HepG2 (cell line): Measurements from ENCODE around the gene GPR137. TPM values are rescaled to one million over a fixed set of nuclear protein-coding genes. Genes with fewer than 3 reads are reported as not detected.

Experiments
- ESRRA ChIP-seq: sonication (generic); formaldehyde crosslinking; IDR thresholded peaks from 2 replicates; pipeline ENCODE4 v1.5.1; 2020; ENCODE audit warnings: mild to moderate bottlenecking, low read depth, missing genetic modification reagents
- NFYC ChIP-seq: IDR thresholded peaks from 2 replicates; pipeline ENCODE4 v1.6.1; 2016; ENCODE audit warnings: missing genetic modification reagents, missing compliant biosample characterization
- NONO ChIP-seq, 2 experiments: fragments of 450-650 bp in 1 of 2; sonication (generic) in 1 of 2; formaldehyde crosslinking in 1 of 2; IDR thresholded peaks in 1 of 2; conservative IDR thresholded peaks in 1 of 2; 2 replicates each; pipeline versions ENCODE4 v1.6.1 to v1.8.0; 2017 to 2022; ENCODE audit warnings: mild to moderate bottlenecking in 1 of 2, missing genetic modification reagents in 1 of 2, moderate library complexity in 1 of 2
- POLR2AphosphoS5 ChIP-seq: IDR thresholded peaks from 2 replicates; pipeline ENCODE4 v1.6.1; 2012; ENCODE audit warnings: low read depth, low read length
- SETDB1 ChIP-seq: sonication (generic); formaldehyde crosslinking; IDR thresholded peaks from 2 replicates; pipeline ENCODE4 v1.5.1; 2020; ENCODE audit warnings: missing genetic modification reagents, mild to moderate bottlenecking, borderline replicate concordance
- SP1 ChIP-seq, 2 experiments: fragments of 450-650 bp in 1 of 2; sonication (generic) in 1 of 2; formaldehyde crosslinking in 1 of 2; IDR thresholded peaks; 2 replicates each; pipeline versions ENCODE4 v1.4.0 to v1.6.1; 2016 to 2020; ENCODE audit warnings: missing genetic modification reagents in 1 of 2
- SRF ChIP-seq: IDR thresholded peaks from 2 replicates; pipeline ENCODE4 v1.6.1; 2011; ENCODE audit warnings: mild to moderate bottlenecking, low read depth, low read length, moderate library complexity
- SRSF1 ChIP-seq: fragments of 200-400 bp; formaldehyde crosslinking; optimal IDR thresholded peaks from 2 replicates; pipeline ENCODE3; 2017; ENCODE audit warnings: mild to moderate bottlenecking, low read depth, low read length, moderate library complexity
- U2AF1 ChIP-seq: fragments of 200-400 bp; formaldehyde crosslinking; optimal IDR thresholded peaks from 2 replicates; pipeline ENCODE3; 2017; ENCODE audit warnings: mild to moderate bottlenecking, low read depth, low read length
- ZNF496 ChIP-seq: sonication (generic); formaldehyde crosslinking; IDR thresholded peaks from 2 replicates; pipeline ENCODE4 v1.8.1; 2023; ENCODE audit warnings: mild to moderate bottlenecking, moderate library complexity, missing genetic modification reagents; ENCODE audit not compliant: insufficient replicate concordance
- ZNF773 ChIP-seq: sonication (generic); formaldehyde crosslinking; IDR thresholded peaks from 2 replicates; pipeline ENCODE4 v1.4.0; 2020; ENCODE audit warnings: missing genetic modification reagents, borderline replicate concordance
- ZNF788 ChIP-seq: sonication (generic); formaldehyde crosslinking; IDR thresholded peaks from 2 replicates; pipeline ENCODE4 v1.5.0; 2020; ENCODE audit warnings: mild to moderate bottlenecking, missing genetic modification reagents, borderline replicate concordance
- ZNF839 ChIP-seq: sonication (generic); formaldehyde crosslinking; IDR thresholded peaks from 2 replicates; pipeline ENCODE4 v1.4.0; 2020; ENCODE audit warnings: missing genetic modification reagents, mild to moderate bottlenecking, borderline replicate concordance
- polyA plus RNA-seq, 8 experiments: library from polyadenylated mRNA; depleted of rRNA in 3 of 8; stranded (reverse) in 7 of 8; unstranded in 1 of 8; fragments of >200 nt; fragmentation: Illumina TruSeq in 4 of 8; extraction: Trizol in 4 of 8; gene quantifications; 2 replicates each; pipeline versions ENCODE4 v1.2.1 to v1.2.3, GENCODE V29; 2011 to 2016; ENCODE audit warnings: low read depth in 4 of 8, missing spikeins in 1 of 8, mixed read lengths in 1 of 8; ENCODE audit not compliant: insufficient read depth in 1 of 8
- total RNA-seq, 5 experiments: library from RNA; depleted of rRNA; stranded (reverse); fragments of >200 nt; fragmentation: Illumina TruSeq; extraction: Trizol; gene quantifications; 2 replicates each; pipeline ENCODE4 v1.2.3, GENCODE V29; 2016; ENCODE audit warnings: low read depth in 1 of 5
- TF ChIP-seq, protein P1 (sequence below): IDR thresholded peaks from 2 replicates; pipeline ENCODE4 v1.6.1; 2016; ENCODE audit warnings: control low read depth
- TF ChIP-seq, protein P2 (sequence below): sonication (generic); formaldehyde crosslinking; IDR thresholded peaks from 2 replicates; pipeline ENCODE4 v1.4.0; 2020; ENCODE audit warnings: missing genetic modification reagents, borderline replicate concordance
- TF ChIP-seq, protein P3 (sequence below): sonication (generic); formaldehyde crosslinking; IDR thresholded peaks from 2 replicates; pipeline ENCODE4 v1.5.1; 2020; ENCODE audit warnings: missing genetic modification reagents, mild to moderate bottlenecking, borderline replicate concordance
- TF ChIP-seq, protein P4 (sequence below): sonication (generic); formaldehyde crosslinking; IDR thresholded peaks from 2 replicates; pipeline ENCODE4 v1.4.0; 2020; ENCODE audit warnings: mild to moderate bottlenecking, low read depth, missing genetic modification reagents
- TF ChIP-seq, protein P5 (sequence below): IDR thresholded peaks from 2 replicates; pipeline ENCODE4 v1.6.1; 2016; ENCODE audit warnings: missing compliant biosample characterization, missing genetic modification reagents, borderline replicate concordance

Gene GPR137
- total and polyA plus RNA-seq, 2 of the 13 experiments (the other 11 are each of a cell fraction or from before 2014, with no cell fraction given) = 8.5 to 13.2 TPM

DNA sequence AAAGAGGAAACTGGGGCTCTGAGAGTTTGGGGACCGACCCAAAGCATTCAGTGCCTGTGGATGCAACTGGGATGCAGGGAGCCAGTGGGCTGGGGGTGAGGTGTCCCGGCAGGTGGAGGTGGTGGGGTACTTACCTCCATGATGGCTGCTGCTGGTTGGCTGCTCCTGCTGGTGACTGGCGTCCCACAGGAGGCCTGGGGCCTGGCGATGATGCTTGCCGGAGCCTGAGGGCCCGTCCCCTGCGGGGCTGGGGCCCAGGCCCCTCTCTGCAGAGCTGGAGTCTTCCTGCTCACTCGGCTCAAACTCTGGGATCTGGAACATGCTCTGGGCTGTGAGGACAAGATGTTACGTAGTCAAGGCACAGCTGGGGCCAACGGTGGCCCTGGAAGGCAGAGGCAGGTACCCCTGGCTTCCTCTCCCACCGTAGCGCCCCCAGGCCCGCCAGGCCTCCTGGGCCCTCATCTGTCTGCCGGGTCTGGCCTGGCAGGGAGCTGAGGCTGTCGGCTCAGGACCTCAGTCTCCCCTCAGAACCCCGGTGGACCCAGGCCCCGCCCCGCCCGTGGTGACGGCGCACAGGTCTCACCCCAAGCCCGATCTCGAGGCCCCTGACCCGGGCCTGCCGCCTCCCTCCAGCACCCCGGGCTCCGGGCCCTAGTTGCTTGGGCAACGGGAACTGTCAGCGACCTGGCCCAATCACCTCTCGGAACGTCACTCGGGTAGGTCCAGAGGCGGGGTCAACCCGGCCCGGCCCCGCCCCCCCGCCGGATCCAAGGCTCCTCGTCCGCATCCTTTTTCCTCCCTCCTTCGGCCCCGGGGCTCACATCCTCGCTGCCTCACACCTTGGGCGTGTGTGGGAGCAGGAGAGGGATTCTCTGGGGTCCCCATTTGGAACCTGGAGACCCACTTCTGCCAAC is 1.3 kb upstream of the GPR137 start, which contains the start of gene BAD (continued):
- TF ChIP-seq, protein P1, sequence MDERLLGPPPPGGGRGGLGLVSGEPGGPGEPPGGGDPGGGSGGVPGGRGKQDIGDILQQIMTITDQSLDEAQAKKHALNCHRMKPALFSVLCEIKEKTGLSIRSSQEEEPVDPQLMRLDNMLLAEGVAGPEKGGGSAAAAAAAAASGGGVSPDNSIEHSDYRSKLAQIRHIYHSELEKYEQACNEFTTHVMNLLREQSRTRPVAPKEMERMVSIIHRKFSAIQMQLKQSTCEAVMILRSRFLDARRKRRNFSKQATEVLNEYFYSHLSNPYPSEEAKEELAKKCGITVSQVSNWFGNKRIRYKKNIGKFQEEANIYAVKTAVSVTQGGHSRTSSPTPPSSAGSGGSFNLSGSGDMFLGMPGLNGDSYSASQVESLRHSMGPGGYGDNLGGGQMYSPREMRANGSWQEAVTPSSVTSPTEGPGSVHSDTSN (CRISPR knock-in tag) = peak; percentile 85
- 0 out of 2 replicates have a peak, but pooled peaks have one; percentile 10 for TF ChIP-seq ESRRA (CRISPR knock-in tag)
- 0 out of 2 replicates have a peak, but pooled peaks have one; percentile 28 for TF ChIP-seq ZNF788 (CRISPR knock-in tag)
- TF ChIP-seq, protein P2, sequence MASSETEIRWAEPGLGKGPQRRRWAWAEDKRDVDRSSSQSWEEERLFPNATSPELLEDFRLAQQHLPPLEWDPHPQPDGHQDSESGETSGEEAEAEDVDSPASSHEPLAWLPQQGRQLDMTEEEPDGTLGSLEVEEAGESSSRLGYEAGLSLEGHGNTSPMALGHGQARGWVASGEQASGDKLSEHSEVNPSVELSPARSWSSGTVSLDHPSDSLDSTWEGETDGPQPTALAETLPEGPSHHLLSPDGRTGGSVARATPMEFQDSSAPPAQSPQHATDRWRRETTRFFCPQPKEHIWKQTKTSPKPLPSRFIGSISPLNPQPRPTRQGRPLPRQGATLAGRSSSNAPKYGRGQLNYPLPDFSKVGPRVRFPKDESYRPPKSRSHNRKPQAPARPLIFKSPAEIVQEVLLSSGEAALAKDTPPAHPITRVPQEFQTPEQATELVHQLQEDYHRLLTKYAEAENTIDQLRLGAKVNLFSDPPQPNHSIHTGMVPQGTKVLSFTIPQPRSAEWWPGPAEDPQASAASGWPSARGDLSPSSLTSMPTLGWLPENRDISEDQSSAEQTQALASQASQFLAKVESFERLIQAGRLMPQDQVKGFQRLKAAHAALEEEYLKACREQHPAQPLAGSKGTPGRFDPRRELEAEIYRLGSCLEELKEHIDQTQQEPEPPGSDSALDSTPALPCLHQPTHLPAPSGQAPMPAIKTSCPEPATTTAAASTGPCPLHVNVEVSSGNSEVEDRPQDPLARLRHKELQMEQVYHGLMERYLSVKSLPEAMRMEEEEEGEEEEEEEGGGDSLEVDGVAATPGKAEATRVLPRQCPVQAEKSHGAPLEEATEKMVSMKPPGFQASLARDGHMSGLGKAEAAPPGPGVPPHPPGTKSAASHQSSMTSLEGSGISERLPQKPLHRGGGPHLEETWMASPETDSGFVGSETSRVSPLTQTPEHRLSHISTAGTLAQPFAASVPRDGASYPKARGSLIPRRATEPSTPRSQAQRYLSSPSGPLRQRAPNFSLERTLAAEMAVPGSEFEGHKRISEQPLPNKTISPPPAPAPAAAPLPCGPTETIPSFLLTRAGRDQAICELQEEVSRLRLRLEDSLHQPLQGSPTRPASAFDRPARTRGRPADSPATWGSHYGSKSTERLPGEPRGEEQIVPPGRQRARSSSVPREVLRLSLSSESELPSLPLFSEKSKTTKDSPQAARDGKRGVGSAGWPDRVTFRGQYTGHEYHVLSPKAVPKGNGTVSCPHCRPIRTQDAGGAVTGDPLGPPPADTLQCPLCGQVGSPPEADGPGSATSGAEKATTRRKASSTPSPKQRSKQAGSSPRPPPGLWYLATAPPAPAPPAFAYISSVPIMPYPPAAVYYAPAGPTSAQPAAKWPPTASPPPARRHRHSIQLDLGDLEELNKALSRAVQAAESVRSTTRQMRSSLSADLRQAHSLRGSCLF = no peak
- peak; percentile 90 for TF ChIP-seq NFYC (CRISPR knock-in tag)
- TF ChIP-seq ZNF496 = no peak
- TF ChIP-seq ZNF773 (CRISPR knock-in tag) = no peak
- TF ChIP-seq, protein P3, sequence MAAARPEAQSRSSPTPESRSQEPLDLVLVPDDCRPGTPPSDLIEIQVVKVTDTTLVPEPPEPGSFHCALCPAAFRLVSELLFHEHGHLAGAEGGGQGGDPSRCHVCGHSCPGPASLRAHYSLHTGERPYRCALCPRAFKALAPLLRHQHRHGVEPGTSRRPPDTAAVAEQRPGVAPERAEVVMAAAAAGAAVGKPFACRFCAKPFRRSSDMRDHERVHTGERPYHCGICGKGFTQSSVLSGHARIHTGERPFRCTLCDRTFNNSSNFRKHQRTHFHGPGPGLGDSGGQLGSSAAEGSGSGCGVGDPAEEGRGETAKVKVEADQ (CRISPR knock-in tag) = no peak; the same call in 1 of the 2 replicates
- TF ChIP-seq, protein P4, sequence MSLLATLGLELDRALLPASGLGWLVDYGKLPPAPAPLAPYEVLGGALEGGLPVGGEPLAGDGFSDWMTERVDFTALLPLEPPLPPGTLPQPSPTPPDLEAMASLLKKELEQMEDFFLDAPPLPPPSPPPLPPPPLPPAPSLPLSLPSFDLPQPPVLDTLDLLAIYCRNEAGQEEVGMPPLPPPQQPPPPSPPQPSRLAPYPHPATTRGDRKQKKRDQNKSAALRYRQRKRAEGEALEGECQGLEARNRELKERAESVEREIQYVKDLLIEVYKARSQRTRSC (CRISPR knock-in tag) = 0 out of 2 replicates have a peak, but pooled peaks have one; percentile 65
- TF ChIP-seq U2AF1 = peak; percentile 56
- no peak for TF ChIP-seq NONO (IDR thresholded peaks at IDR 0.05)
- no peak for TF ChIP-seq NONO (CRISPR knock-in tag; conservative IDR thresholded peaks at IDR 0.05)
- peak; percentile 39; the same call in 1 of the 2 replicates for TF ChIP-seq POLR2AphosphoS5
- TF ChIP-seq SETDB1 (CRISPR knock-in tag) = no peak
- TF ChIP-seq SRF = no peak
- TF ChIP-seq, protein P5, sequence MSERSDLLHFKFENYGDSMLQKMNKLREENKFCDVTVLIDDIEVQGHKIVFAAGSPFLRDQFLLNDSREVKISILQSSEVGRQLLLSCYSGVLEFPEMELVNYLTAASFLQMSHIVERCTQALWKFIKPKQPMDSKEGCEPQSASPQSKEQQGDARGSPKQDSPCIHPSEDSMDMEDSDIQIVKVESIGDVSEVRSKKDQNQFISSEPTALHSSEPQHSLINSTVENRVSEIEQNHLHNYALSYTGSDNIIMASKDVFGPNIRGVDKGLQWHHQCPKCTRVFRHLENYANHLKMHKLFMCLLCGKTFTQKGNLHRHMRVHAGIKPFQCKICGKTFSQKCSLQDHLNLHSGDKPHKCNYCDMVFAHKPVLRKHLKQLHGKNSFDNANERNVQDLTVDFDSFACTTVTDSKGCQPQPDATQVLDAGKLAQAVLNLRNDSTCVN (CRISPR knock-in tag) = 0 out of 2 replicates have a peak, but pooled peaks have one; percentile 27
- TF ChIP-seq SRSF1 = no peak
- TF ChIP-seq ZNF839 (CRISPR knock-in tag) = peak; percentile 86; the same call in 1 of the 2 replicates
- no peak for TF ChIP-seq SP1 (IDR thresholded peaks at IDR 0.05)
- TF ChIP-seq SP1 (CRISPR knock-in tag; IDR thresholded peaks at IDR 0.05) = peak; percentile 64
